NCI-H1417 treated with DMSO at 0.1 percent for 48 hours (cell line): ENCODE data around the gene CDHR2.
"Not testable (repeated sequence)": the region's sequence is repeated elsewhere in the genome, so short reads cannot be mapped to it uniquely, and the experiment has no call there.

Experiments used
- DNase-seq: peaks from one replicate; lab custom pipeline; 2025; lab: John Stamatoyannopoulos, UW

The CDHR2 gene

GRCh38 chr5:176596689-176597416, 47.7 kb downstream of the CDHR2 start:
- no peak for DNase-seq

- no peak for DNase-seq
These were observed 48.6 kb downstream of the CDHR2 start for GRCh38 chr5:176597417-176598389.

GRCh38 chr5:176599749-176600430, 50.7 kb downstream of the CDHR2 start:
- DNase-seq = not testable (repeated sequence)

- DNase-seq = no peak
These were observed 52.9 kb downstream of the CDHR2 start for GRCh38 chr5:176601901-176602482.

GRCh38 chr5:176603091-176603490, 53.9 kb downstream of the CDHR2 start:
- DNase-seq = no peak

GRCh38 chr5:176606032-176606431, 56.9 kb downstream of the CDHR2 start:
- DNase-seq = no peak

GRCh38 chr5:176606875-176607274, 57.7 kb downstream of the CDHR2 start:
- no peak for DNase-seq

- no peak for DNase-seq
These were observed 59.1 kb downstream of the CDHR2 start for GRCh38 chr5:176608142-176608705.

- no peak for DNase-seq
These were observed 60.0 kb downstream of the CDHR2 start for GRCh38 chr5:176608937-176609723.

- DNase-seq = no peak
These were observed 60.7 kb downstream of the CDHR2 start, which contains the start of gene GPRIN1 for GRCh38 chr5:176609724-176610434. GPRIN1 (minus strand) TSS chr5:176610156; CDS start chr5:176599834, 10,322 bp downstream.

GRCh38 chr5:176610435-176610773, 61.3 kb downstream of the CDHR2 start:
- no peak for DNase-seq

GRCh38 chr5:176611435-176611834, 62.3 kb downstream of the CDHR2 start:
- no peak for DNase-seq

GRCh38 chr5:176612008-176612407, 62.9 kb downstream of the CDHR2 start:
- no peak for DNase-seq

- DNase-seq = no peak
These were observed 63.7 kb downstream of the CDHR2 start for GRCh38 chr5:176612855-176613254.

- no peak for DNase-seq
These were observed 65.8 kb downstream of the CDHR2 start for GRCh38 chr5:176614805-176615478.

- no peak for DNase-seq
These were observed 67.4 kb downstream of the CDHR2 start for GRCh38 chr5:176616511-176616910.

- DNase-seq = no peak
These were observed 69.6 kb downstream of the CDHR2 start for GRCh38 chr5:176618783-176619182.

- DNase-seq = peak; percentile 69
These were observed 70.0 kb downstream of the CDHR2 start for GRCh38 chr5:176619203-176619568.

GRCh38 chr5:176619569-176620332, 70.6 kb downstream of the CDHR2 start:
- no peak for DNase-seq
